Cardiac septum (tissue), 1 donor: ENCODE data around the gene CNTNAP5. TPM values are rescaled to one million over a fixed set of nuclear protein-coding genes. Genes with fewer than 3 reads are reported as not detected.

Source experiments
- DNase-seq: peaks from one replicate; pipeline ENCODE4 v3.0.0-alpha.2; 2020; ENCODE audit warnings: low spot score
- intact Hi-C: fragments of 100-400 bp; cut with DNase I; formaldehyde crosslinking; loops from one replicate; pipeline ENCODE4 v1.14.0; 2022
- total RNA-seq: library from RNA; stranded (reverse); fragmentation: NEBNext Ultra II Directional; extraction: Animal tissue kit (Norgen Biotek cat#: 25700); gene quantifications from one replicate; pipeline ENCODE4 v1.2.1, GENCODE V29; 2021
- donor health status: DM: no; HTN: no; CAD: no.

The CNTNAP5 gene
- total RNA-seq, 1 donor from 2014 or later = not detected

- DNase-seq = no peak
- intact Hi-C loops = no loop called here
Measured at GRCh38 chr2:124571836-124572235, 546.7 kb downstream of the CNTNAP5 start.

GRCh38 chr2:124572934-124573634, 548.0 kb downstream of the CNTNAP5 start:
- DNase-seq = no peak
- intact Hi-C loops = no loop called here

- DNase-seq = no peak
- intact Hi-C loops = no loop called here
Measured at GRCh38 chr2:124575497-124575896, 550.4 kb downstream of the CNTNAP5 start.

- intact Hi-C loops = no loop called here
- no peak for DNase-seq
Measured at GRCh38 chr2:124580263-124580662, 555.2 kb downstream of the CNTNAP5 start.

DNA sequence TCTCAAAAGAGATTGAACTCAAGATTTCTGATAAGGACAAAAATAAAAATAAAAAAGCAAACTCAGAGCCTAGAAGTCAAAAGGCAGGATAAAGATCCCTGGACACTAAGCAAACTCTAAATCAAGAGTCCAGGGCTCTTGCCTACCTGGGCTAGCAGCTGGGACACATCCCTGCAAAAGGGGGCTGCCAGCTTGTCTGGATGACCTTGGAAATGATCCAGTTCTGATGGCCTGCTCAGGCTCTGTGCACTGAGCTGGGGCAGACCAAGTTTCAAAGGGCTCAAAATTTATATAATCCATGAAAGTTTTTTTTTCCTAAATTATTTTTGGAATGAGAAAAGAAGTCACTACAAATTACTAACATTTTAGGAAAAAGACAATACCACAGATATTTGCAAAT, 557.3 kb downstream of the CNTNAP5 start:
- intact Hi-C loops = no loop called here
- DNase-seq = no peak

- intact Hi-C loops = no loop called here
- DNase-seq = no peak
Measured at GRCh38 chr2:124584615-124585014, 559.5 kb downstream of the CNTNAP5 start.

DNA sequence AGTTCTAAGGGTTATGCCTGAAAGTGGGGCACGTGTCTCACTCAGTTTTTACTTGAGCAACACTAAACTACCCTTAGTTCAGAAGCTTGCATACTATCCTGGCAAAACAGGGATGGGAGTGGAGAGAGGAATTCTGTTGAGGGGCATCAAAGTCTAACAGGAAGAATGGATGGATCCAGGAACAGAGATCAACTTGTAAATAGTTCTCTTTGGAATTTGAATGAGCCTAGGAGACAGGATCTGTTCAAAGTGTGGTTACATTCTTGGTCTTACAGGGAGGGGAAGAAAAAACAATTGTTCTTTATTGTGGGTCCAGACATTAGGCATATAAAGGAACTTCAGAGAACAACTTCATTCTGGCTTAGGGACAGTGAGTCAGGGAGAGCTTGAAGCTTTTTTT, 560.2 kb downstream of the CNTNAP5 start:
- intact Hi-C loops = no loop called here
- DNase-seq = no peak

- intact Hi-C loops = no loop called here
Measured at GRCh38 chr2:124586210-124586609, 561.1 kb downstream of the CNTNAP5 start.

DNA sequence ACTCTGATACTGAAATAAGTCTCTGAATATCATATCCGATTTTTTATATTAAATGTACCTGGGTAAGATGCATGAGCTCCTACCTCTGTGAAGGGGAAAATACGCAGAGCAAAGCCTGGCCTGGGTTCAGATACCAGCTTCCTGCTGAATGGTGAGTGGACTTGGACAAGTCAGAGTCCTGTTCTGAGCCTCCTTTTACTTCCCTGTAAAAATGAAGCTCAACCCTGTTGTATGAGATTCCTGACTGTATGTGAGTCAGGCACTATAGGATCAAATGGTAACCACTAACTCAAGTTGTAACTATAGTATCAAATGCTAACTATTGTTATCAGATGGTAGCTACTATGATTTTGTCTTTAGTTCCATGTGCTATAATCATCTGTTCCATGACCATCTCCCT, 561.7 kb downstream of the CNTNAP5 start:
- DNase-seq = no peak
- intact Hi-C loops = no loop called here

More at GRCh38 chr2:124586210-124586609, 561.1 kb downstream of the CNTNAP5 start:
- DNase-seq = no peak

GRCh38 chr2:124589971-124590370, 564.9 kb downstream of the CNTNAP5 start:
- no peak for DNase-seq
- intact Hi-C loops = no loop called here

GRCh38 chr2:124602759-124603158, 577.7 kb downstream of the CNTNAP5 start:
- no peak for DNase-seq

DNA sequence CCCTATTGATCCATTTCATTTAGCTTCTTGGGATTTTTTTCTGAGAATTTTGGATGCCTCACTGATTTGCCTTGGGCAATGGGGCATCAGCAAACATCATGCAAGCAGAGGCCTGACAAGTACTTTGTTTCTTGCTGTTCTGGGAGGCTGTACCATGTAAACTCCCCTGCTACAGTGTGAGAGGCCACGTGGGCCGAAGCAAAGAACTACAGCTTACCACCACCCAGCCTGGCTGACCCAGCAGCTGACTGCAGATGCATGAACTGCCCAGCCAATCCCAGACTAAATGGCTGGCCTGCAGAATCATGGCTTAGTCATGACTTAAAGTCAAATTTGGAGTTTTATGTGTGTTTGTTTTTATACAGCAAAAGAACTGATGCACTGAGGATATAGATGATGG, 579.9 kb downstream of the CNTNAP5 start:
- DNase-seq = no peak
- intact Hi-C loops = no loop called here

More at GRCh38 chr2:124602759-124603158, 577.7 kb downstream of the CNTNAP5 start:
- intact Hi-C loops = no loop called here

DNA sequence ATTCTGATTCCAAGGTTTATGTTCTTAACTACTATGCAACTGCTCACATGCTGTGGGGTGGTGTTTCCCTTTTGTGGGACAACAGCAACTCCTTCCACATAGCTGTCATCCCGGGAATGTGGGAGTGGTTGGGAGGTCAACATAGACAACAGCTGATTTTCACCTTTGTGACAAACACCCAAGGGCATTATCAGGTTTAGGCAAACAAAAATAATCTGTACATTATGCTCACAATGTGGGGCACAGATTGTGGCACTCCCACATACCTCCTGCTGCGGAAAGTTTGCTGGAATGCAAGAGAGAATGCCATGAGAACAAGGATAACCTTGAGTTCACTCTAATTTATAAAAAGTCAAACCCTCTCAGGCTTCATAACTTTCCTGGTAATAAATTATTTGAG, 582.6 kb downstream of the CNTNAP5 start:
- intact Hi-C loops = no loop called here
- no peak for DNase-seq

- no peak for DNase-seq
- intact Hi-C loops = no loop called here
Measured at GRCh38 chr2:124609667-124610066, 584.6 kb downstream of the CNTNAP5 start.

GRCh38 chr2:124610141-124610540, 585.1 kb downstream of the CNTNAP5 start:
- intact Hi-C loops = no loop called here
- no peak for DNase-seq

DNA sequence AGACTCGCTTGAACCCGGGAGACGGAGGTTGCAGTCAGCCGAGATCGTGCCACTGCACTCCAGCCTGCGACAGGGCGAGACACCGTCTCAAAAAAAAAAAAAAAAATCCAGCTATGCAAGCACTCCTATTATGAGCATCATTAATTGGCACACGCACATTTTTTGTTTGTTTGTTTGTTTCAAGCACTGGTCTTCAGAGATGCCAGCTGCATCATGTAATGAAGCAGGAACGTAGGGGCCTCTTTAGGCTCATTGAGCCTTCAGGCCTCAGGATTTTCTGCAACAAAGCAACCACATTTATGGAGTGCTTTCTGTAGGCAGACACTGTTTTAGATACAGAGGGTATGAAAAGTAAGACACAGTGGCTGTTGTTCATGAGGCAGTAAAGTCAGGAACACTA, 585.8 kb downstream of the CNTNAP5 start:
- intact Hi-C loops = no loop called here
- DNase-seq = no peak

DNA sequence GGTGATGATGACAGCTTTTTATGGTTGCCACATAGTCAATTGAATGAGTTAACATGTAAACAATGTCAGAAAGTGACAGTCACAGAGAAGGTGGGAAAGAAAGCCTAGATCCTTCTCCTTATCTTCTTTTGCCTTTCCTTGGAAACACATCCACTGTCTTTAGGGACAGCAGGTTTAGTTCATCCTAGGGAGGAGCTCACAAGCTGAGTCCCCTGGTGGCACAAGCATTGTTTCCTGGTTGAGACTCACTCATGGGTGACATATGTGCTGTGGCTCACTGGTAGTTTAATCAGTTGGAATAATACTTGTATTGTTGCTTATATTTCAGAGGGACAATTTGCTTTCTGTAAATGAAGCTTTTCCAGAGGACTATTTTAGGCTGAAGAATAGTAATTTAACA, 598.5 kb downstream of the CNTNAP5 start:
- intact Hi-C loops = no loop called here
- no peak for DNase-seq

GRCh38 chr2:124625561-124625960, 600.5 kb downstream of the CNTNAP5 start:
- no peak for DNase-seq
- intact Hi-C loops = no loop called here

DNA sequence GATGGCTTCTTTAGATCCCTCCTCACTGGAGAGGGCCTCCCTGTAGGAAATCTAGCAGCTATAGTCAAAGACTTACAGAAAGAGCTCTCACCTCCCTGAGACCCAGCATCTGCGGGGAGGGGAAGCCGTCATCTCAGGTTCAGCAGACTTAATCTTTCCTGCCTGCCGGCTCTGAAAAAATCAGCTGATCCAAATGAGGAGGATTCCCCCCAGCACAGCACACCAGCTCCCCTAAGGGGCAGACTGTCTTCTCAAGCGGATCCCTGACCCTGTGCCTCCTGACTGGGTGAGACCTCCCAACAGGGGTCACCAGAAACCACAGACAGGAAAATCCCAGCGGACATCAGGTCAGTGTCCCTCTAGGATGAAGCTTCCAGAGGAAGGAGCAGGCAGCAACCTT, 601.9 kb downstream of the CNTNAP5 start:
- no peak for DNase-seq
- intact Hi-C loops = no loop called here

GRCh38 chr2:124633812-124634211, 608.7 kb downstream of the CNTNAP5 start:
- DNase-seq = no peak
- intact Hi-C loops = no loop called here

DNA sequence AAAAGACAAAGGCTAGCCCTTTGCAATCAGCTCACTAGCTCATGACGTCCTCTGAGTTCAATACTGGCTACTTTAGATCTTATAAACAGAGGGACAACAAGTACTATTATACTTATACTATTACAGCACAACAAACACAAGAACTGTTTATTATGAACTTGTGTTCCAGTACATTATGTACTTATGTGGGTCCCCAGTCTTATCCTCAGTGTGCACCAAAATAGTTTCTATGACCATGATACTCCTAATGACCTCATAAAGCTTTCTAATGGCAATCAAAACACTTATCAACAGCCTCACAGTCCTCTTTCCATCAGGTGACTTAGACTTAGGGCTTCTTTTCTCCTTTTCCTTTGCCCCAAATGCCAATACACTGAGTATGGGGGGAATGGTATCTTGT, 614.4 kb downstream of the CNTNAP5 start:
- no peak for DNase-seq
- intact Hi-C loops = no loop called here

GRCh38 chr2:124640221-124640750, 615.2 kb downstream of the CNTNAP5 start:
- intact Hi-C loops = no loop called here
- no peak for DNase-seq
